Measurements from ENCODE around the gene TSPYL4.

DNA sequence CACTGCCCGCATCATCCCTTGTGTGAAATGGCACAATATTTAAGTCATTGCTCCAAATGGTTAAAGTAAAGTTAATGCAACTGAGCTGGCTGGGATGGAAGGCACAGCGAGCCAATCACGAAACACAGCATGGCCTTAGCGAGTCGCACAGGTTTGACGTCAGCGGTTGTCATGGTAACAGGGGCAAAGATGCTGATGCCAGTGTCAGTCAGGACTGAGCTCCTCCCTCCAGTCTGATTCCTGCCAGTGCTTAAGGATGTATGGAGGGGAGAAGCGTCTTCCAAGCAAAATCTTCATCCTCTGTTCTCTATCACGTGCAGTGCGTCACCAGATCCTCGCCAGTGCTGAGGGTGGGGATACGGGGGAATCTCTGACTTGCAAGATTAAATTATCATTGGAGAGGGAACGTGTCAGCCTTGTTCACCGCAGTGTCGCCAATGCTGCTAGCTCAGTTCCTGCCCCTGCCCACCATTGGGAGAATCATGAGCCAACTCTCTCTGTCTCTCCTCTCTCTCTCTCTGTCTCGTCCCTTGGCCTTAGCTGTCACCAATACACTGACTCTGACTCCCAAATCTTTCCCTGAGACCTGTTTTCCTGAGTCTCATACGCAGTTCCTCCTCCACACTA, 24.5 kb downstream of the TSPYL4 start:
- TF ChIP-seq, protein P1, sequence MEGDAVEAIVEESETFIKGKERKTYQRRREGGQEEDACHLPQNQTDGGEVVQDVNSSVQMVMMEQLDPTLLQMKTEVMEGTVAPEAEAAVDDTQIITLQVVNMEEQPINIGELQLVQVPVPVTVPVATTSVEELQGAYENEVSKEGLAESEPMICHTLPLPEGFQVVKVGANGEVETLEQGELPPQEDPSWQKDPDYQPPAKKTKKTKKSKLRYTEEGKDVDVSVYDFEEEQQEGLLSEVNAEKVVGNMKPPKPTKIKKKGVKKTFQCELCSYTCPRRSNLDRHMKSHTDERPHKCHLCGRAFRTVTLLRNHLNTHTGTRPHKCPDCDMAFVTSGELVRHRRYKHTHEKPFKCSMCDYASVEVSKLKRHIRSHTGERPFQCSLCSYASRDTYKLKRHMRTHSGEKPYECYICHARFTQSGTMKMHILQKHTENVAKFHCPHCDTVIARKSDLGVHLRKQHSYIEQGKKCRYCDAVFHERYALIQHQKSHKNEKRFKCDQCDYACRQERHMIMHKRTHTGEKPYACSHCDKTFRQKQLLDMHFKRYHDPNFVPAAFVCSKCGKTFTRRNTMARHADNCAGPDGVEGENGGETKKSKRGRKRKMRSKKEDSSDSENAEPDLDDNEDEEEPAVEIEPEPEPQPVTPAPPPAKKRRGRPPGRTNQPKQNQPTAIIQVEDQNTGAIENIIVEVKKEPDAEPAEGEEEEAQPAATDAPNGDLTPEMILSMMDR (IDR thresholded peaks at IDR 0.05) = no peak
- TF ChIP-seq POLR2AphosphoS5 (IDR thresholded peaks at IDR 0.05) = no peak
